ENCODE data around the gene POLR3G.

Gene POLR3G

DNA sequence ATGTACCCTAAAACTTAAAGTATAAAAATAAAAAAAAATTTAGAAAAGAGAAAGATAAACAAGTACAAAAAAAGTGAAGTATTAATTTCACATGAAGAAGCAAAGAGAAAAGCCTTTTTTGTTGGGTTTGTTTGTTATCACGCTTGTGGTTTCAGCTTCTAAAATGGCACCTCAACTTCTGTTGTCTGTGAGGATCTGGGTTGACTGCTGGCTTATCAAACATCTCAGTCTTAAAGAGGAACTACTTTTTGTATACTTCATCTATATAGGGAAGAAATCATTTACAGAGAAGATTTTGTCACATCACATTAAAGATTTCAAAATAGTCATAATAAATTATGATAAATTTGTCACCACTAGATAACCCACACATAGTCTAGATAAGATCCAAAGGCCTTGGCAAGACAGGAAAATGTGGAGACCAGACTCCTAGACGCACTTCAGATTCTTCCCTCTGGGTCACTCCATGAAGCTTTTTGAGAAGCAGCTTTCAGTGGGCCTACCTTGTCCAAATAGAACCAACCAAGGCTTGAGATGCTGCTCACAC is 75.1 kb downstream of the POLR3G start:
- no peak for DNase-seq (ENCODE audit: low read depth in 2 of 2, low spot score in 1 of 2)

DNA sequence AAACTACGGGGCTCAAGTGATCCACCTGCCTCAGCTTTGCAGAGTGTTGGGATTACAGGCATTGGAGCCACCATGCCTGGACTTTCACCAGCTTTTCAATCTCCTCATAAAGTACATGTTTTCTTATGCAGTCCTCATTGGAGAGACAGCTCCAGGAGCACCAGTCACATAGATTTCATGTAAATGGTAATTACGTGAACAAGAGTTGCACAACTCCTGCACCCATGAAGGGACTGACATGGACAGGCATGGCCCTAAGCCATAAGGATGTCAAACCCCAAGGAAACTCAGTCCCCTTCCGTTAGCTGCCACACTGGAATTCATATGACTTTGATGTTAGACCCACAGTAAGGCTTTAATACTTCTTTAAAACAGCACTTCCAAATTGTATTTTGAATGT is 76.3 kb downstream of the POLR3G start:
- DNase-seq (ENCODE audit: low read depth in 2 of 2, low spot score in 1 of 2) = no peak

DNA sequence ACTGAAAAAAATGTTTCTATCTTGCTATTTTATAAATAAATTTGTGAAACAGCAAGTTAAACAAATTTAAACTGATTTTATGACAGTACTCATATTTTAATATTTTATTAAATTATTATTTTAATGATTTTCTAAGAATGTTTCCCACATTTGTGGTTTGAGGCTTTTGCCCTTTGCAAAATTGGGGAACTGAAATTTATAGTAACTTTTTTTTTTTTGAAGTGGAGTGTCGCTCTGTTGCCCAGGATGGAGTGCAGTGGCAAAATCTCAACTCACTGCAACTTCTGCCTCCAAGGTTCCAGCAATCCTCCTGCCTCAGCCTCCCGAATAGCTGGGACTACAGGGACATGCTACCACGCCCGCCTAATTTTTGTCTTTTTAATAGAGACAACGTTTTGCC is 76.7 kb downstream of the POLR3G start:
- no peak for DNase-seq (ENCODE audit: low read depth in 2 of 2, low spot score in 1 of 2)

DNA sequence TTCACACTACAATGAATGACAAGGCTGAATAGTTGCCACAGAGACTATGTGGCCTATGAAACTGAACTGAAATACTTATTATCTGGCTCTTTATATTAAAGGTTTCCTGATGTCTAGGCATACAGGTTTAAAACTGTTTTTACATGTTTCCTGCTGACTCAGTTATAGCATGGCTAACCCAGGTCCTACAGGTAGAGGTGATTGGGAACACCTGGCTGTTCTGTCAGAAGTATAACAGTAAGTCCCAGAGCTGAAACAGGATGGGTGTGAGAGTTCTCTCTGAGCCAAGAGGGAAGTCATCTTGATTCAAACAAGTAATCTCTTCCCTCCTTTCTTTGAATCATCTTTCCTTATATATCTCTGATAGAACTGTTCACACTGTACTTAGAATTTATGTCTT is 79.0 kb downstream of the POLR3G start:
- DNase-seq (ENCODE audit: low read depth in 2 of 2, low spot score in 1 of 2) = no peak

DNA sequence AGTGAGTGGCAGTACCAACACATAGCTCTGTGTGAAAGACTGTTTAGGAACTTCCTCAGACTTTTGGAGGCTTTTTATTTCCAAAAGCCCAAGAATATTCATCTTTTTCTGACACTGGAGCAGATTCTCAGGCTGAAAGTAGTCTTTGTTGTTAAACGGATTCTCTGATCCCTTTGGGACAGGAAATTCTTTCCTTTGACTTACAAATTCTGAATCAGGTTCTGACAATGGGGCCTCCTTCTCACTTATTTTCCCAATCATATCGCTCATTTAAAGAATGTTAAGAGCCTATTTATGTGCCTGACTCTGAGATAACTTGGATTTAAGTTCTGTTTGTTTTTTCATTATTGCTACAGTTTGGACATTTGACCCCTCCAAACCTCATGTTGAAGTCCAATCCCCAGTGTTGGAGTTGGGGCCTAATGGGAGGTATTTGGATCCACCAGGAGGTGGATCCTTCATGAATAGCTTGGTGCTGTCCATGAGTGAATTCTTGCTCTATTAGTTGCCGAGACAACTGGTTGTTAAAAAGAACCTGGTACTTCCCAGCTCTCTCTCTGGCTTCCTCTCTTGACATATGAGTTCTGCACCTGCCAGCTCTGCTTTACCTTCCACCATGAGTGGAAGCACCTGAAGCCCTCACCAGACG is 79.8 kb downstream of the POLR3G start:
- no peak for DNase-seq (ENCODE audit: low read depth in 2 of 2, low spot score in 1 of 2)

DNA sequence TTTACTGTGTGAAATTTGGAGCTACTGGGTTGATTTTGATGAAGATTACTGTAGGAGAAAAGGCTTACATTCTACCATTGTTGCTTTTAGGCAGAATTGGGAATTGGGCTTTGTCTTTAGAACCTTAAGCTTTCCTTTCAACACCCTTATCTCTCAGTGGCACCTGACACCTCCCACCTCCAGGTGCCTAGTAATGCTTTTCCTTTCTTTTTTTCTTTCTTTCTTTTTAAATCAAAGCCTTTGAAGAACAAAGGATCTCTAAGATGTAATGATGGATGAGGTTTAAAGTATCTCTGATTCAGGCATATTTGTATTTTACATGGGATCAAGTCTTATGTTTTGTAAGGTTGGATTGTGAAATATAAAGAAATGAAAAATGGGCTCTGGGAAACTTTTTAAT is 81.0 kb downstream of the POLR3G start:
- DNase-seq (ENCODE audit: low read depth in 2 of 2, low spot score in 1 of 2) = no peak

DNA sequence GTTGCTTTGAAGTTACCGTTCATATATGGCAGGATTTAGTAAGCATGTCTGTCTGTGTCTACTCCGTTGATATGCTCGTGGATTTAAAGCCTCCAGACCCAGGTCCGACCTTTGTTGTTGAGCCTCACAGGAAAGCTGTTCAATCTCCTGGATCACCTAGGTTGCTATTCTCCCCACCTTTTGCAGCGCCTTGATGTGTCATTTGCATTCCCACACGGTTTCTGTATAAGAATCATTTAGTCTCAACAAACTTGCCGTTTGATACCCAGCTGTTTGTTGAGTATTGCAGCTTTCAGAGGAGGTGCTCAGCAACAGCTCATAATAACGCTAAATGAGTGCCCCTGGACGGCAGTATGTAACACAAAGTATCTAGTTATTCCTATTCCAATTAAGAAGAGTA is 82.7 kb downstream of the POLR3G start:
- no peak for DNase-seq (ENCODE audit: low read depth in 2 of 2, low spot score in 1 of 2)

DNA sequence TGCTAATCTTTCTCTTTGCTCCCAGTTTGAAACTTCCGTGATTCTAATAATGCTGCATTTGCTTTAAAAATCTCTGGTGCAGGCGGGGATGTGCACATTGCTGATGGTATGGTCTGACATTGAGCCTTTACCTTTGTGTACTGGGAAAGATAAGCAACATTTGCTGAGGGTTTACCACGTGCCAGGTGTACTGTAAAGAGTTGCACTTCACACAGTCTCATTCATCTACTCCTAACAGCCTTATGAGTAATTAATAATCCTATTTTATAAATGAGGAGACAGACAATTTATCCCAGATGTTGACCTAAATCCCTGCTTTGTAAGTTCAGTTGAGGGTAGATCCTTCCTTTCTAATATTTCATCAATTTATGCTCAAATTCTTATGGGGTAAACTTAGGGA is 83.2 kb downstream of the POLR3G start:
- no peak for DNase-seq (ENCODE audit: low read depth in 2 of 2, low spot score in 1 of 2)

DNA sequence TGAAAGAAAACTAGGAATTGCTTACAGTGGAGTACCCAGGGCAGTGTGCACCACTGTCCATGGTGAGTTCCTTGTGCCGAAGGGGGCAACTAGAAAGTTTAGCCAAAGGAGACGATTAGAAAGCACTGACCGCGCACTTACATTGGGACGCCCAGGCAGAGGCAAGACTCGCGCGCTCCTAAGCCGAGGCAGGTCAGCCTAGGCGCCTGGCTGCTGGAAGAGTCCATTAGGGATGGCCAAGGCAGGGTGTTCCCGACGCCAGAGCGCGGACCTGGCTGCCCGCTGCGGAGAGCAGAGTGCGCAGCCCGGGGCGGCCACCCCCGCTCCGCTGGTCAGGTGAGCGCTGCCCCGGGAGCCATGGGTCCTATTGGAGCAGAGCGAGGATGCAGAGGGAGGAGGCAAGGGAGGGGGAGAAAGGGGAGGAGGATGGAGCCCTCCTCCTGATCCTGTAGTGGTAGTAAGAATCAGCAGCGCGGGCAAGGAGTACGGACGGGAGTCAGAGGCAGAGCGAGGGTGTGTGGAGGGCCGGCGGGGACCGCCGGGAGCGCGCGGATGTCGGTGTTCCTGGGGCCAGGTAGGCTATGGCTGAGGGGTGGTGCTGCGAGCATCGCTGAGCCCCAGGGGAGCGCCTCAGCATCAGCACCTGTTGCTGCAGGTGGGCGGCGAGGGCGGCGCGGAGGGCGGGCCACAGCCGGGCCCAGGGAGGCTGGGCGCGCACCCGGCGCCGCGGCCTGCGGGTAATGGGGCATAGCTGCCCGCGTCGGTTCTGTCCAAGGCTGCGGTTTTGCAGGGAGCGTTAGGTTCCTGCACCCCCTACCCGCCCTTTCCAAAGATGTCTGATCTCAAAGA is 83.9 kb downstream of the POLR3G start, which contains the start of gene ADGRV1:
Gene ADGRV1 (plus strand): TSS at position 454 of the 849 bp plus-strand sequence. CDS start 99 bp downstream, at position 553.
- no peak for DNase-seq (ENCODE audit: low read depth in 2 of 2, low spot score in 1 of 2)

DNA sequence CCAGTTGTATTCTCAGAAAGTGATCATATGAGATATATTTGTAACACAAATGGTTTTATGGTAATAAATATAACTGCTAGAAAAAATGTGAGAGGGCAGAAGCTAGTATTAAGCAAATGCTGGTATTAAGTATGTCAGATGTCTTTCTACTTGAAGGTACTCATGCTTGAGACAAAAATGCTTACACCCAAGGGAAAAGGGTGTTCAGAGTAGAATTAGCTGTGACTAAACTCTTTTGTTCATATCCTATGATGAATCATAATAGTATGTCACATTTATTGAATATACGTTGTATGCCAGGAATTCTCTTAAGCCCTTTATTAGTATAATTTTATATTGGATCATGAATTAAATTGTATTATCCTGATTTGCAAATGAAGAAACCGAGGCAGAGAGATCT is 86.1 kb downstream of the POLR3G start:
- no peak for DNase-seq (ENCODE audit: low read depth in 2 of 2, low spot score in 1 of 2)

DNA sequence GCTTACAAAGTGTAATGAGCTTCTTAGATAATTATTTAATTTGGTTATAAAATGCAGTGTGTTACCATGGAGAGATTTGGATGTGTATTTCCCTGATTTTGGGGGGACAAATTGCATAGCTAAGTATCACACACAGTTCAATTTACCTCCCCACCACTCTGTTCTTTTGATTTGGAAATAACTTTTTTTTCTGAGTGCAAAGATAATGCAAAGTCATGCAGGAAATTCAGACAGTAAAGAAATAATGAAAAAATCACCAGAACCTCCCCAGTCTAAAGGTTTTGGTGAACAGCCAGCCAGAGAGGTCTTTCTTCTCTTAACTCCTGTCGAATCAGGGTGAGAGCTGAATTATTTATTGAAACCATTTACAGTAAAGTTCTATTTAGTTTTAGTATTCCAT is 87.1 kb downstream of the POLR3G start:
- no peak for DNase-seq (ENCODE audit: low read depth in 2 of 2, low spot score in 1 of 2)

DNA sequence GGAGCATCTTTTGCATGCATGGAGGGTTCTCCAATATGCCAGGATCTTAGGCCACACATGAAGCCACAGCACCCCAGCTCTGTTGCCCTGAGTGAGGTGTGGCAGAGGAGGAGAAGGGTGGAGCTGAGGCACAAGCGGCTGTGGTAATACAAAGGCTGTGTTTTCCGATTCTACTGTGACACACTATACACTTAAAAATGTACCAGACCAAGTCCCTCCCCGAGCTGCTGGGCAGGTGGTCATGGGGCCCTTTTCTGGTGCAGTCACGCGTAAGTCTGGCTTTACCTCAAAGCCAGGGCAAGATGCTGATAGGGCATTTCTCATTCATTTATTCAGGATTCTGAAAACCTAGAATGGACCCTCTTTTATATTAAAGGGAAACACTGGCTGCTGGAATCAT is 87.7 kb downstream of the POLR3G start:
- DNase-seq (ENCODE audit: low read depth in 2 of 2, low spot score in 1 of 2) = no peak

DNA sequence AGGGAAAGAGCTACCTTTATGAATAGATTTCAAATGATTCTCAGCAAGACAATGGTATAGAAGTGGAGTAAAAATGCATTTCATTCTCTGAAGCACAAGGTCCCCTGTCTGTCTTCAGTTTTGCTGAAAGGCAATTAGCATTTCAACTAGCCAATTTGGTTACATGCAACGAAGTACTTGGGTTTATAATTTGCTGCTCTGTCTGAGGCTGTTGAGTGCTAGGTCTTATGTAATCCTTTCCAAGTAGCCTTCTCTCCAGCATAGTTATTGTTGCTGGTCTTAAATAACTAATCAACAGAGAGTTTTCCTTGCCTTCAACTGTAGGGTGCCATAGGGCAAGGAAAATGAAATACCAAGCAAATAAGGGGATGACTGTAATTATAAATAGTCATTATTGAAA is 88.4 kb downstream of the POLR3G start:
- no peak for DNase-seq (ENCODE audit: low read depth in 2 of 2, low spot score in 1 of 2)

All from stimulated activated CD8-positive, alpha-beta memory T cell treated with anti-CD3 and anti-CD28 coated beads, Interleukin-4, amount 100 ng/mL, for 4 hours (primary cell).